Activated gamma-delta T cell (primary cell): ENCODE results near the gene TBC1D19.

Source experiments
- DNase-seq: peaks from one replicate; lab custom pipeline; 2025; lab: John Stamatoyannopoulos, UW

The TBC1D19 gene

GRCh38 chr4:26731351-26732035, 147.6 kb downstream of the TBC1D19 start:
- DNase-seq, result no peak

DNA sequence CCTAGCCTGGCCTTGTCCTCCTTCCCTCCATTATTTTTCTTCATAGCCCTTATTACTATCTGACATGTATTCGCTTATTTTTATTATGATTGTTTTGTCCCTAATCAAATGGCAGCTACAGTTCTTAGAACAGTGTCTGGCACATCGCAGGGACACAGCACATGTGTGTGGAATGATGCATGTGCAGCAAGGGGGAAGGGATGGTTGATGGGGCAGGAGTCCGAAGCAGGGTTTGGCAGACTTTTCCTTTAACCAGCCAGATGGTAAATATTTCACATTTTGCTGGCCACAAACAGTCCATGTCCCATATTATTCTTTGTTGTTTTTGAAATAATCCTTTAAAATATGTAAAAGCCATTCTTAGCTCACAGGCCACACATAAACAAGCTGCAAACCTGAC, 148.5 kb downstream of the TBC1D19 start:
- no peak for DNase-seq

GRCh38 chr4:26736621-26737020, 152.7 kb downstream of the TBC1D19 start:
- DNase-seq, result no peak

- no peak for DNase-seq
Measured at GRCh38 chr4:26737385-26737784, 153.5 kb downstream of the TBC1D19 start.

DNA sequence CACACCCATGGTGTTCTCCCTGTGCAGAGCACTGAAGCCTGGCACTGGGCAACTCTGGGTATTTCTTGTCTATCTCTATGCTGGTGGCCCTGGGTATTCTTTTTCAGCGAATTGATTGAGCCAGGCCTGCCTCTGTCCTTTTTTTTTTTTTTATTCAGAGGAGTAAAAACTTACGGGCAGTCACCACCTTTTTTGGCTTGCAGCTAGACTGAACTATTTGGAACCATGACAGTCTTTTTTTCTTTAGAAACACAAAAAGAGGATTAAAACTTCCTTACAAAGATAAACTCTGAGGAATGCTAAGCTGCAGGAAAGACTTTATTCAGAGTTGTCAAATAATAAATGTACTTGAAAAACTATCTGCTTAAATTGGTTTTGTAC, 157.6 kb downstream of the TBC1D19 start:
- DNase-seq, result no peak

GRCh38 chr4:26746802-26747213, 162.9 kb downstream of the TBC1D19 start:
- no peak for DNase-seq

- DNase-seq, result no peak
Measured at GRCh38 chr4:26748811-26749210, 164.9 kb downstream of the TBC1D19 start.

GRCh38 chr4:26749867-26750266, 166.0 kb downstream of the TBC1D19 start:
- no peak for DNase-seq

GRCh38 chr4:26751004-26751403, 167.1 kb downstream of the TBC1D19 start:
- DNase-seq, result no peak

GRCh38 chr4:26751838-26752237, 168.0 kb downstream of the TBC1D19 start:
- no peak for DNase-seq

- DNase-seq, result no peak
Measured at GRCh38 chr4:26753187-26753586, 169.3 kb downstream of the TBC1D19 start.

GRCh38 chr4:26753617-26754016, 169.7 kb downstream of the TBC1D19 start:
- DNase-seq, result no peak

GRCh38 chr4:26757751-26758150, 173.9 kb downstream of the TBC1D19 start:
- DNase-seq, result no peak

DNA sequence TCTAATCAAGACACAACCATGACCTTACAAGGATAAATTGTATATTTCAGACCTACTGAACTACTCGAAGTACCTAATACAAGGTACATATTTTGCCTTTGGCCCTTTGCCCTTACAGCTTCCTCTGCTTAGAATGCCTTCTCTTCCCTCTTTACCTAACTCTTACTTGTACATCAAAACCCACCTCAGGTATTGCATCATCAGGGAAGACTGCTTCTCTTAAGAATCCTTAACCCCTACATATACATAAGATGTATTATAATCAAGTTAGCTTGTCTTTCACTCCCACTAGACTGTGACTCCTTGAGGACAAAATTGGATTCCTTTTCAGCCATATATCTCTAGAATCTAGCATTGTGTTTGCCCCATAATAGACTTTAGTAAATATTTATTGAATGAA, 175.0 kb downstream of the TBC1D19 start:
- DNase-seq, result no peak

GRCh38 chr4:26762650-26763049, 178.8 kb downstream of the TBC1D19 start:
- DNase-seq, result no peak

DNA sequence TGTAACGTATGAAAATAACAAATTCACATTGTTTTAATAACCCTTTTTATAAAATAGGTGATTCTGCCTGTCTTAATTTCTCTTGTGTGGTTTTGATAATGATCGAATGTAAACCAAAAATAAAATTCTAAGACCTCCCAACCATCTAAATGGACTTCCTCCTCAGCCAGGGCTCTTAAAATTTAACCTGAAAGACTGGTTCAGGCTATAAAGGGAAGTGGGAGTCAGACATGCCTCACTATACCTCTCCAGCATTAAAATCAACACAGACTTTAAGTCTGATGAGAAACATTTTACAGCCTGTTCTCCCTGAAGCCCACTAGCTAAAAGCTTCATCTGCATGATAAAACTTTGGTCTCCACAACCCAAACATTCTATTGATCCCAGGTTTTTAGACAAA, 179.2 kb downstream of the TBC1D19 start:
- DNase-seq, result no peak

GRCh38 chr4:26763648-26764047, 179.8 kb downstream of the TBC1D19 start:
- no peak for DNase-seq

- no peak for DNase-seq
Measured at GRCh38 chr4:26764231-26764630, 180.3 kb downstream of the TBC1D19 start.

DNA sequence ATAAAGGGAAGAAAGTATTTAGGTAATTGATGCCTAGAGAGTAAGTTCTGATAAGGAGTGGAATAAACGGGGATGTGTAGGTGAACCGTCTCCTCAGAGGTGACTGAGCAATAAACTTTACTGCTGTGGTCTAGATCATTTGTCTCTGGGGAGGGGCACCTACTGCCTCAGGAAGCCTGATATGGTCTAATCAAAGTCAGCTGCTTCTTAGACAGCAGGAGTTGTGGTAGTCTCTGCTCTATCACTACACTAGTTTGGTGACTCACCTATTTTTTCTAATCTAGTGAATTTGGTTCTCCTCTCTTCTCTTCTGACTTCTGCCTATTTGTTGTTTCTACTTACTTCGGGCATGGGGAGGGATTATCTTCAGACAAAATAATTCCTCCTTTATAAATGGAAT, 181.6 kb downstream of the TBC1D19 start:
- no peak for DNase-seq

DNA sequence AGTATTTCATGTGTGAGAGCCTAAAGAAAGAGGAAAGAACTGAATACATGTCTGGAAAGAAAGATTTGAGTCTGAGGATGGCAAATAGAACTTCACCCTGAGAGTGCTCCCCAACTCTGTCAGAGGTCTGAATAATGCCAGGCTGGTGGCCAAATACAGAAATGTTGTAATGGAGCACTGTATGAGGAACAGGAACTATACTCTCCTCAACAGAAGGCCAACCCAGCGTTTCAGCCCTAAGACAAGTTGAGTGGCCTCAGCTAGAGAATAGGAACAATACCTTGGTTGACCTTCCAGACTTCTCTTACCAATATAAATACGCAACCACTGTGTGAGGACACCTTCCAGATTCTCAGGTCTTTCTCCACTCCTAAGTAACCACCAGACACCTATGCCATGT, 182.3 kb downstream of the TBC1D19 start:
- DNase-seq, result no peak

GRCh38 chr4:26772096-26772873, 188.4 kb downstream of the TBC1D19 start:
- no peak for DNase-seq

- no peak for DNase-seq
Measured at GRCh38 chr4:26779224-26779623, 195.3 kb downstream of the TBC1D19 start.

- no peak for DNase-seq
Measured at GRCh38 chr4:26779674-26780073, 195.8 kb downstream of the TBC1D19 start.

- DNase-seq, result no peak
Measured at GRCh38 chr4:26780539-26780938, 196.7 kb downstream of the TBC1D19 start.
